ENCODE data around the gene KCNJ1.

Gene KCNJ1

DNA sequence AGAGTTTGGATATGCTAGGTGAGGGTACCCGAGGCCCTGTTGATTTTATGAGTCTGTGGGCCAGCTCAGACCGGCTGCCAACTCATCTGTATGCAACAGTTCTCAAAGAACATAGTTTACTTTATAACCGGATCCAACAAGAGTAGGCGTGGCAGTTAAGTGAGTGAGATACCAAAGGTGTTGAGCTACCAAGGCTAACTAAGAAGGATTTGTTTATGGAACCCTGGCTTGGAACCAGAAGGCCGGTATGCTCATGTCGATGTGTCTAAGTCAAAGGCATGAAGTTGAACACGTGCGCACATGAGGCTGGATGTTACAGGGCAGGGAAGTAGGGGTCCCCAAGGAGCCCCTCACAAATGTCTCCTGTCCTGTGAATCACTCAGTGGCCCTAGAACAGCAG lies at the start of gene KCNJ1:
Gene KCNJ1 (minus strand): TSS at position 20 of the 400 bp plus-strand sequence. CDS start 27,053 bp downstream, outside the sequence.
- DNase-seq = no peak

DNA sequence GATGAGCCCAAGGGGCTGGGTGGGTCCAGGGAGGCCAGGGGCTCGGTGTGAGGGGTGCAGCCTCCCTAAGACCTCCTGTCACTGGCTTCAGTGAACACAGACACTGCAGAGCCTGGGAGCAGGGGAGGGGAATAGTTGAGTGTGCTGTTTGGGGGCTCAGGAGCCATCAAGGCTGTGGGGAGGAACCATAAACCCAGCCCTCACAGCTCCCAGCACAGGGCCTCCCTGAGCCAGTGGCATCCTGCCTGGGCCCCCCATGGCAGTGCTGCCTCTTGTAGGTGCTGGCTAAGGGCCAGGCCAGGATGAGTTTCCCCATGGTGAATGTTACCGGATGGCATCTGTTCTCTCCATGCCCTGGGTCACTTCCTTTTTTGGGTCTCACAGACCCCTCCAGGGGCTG lies 49.6 kb upstream of the KCNJ1 start:
- DNase-seq = no peak

DNA sequence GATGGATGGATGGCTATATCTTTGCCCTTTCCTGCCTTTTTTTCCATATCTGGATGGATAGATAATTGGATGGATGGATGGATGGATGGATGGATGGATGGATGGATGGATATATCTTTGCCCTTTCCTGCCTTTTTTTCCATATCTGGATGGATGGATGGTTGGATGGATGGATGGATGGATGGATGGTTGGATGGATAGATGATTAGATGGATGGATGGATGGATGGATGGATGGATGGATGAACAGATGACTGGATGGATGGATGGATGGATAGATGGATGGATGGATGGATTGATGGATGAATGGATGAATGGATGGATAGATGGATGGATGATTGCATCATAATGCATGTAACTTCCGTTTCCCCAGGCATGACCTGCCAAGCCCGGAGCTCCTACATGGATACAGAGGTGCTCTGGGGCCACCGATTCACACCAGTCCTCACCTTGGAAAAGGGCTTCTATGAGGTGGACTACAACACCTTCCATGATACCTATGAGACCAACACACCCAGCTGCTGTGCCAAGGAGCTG lies 49.0 kb upstream of the KCNJ1 start:
- no peak for DNase-seq

DNA sequence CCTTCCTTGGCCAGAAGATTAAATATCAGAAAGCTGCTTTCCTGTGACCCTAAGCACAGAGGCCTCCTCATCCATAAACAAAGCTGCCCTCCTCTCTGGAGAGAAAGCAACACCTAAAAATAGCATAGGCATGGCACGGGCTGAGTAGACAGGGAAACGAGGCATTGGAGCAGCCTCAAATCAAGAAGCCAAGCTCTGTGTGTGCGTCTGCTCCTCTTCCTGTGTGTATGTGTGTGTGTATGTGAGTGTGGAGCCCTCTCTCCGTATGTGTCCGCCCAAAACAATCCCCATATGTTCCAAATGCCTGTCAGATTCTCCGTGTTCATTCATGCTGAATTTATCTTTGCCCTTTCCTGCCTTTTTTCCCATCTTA lies 48.0 kb upstream of the KCNJ1 start:
- DNase-seq = no peak

DNA sequence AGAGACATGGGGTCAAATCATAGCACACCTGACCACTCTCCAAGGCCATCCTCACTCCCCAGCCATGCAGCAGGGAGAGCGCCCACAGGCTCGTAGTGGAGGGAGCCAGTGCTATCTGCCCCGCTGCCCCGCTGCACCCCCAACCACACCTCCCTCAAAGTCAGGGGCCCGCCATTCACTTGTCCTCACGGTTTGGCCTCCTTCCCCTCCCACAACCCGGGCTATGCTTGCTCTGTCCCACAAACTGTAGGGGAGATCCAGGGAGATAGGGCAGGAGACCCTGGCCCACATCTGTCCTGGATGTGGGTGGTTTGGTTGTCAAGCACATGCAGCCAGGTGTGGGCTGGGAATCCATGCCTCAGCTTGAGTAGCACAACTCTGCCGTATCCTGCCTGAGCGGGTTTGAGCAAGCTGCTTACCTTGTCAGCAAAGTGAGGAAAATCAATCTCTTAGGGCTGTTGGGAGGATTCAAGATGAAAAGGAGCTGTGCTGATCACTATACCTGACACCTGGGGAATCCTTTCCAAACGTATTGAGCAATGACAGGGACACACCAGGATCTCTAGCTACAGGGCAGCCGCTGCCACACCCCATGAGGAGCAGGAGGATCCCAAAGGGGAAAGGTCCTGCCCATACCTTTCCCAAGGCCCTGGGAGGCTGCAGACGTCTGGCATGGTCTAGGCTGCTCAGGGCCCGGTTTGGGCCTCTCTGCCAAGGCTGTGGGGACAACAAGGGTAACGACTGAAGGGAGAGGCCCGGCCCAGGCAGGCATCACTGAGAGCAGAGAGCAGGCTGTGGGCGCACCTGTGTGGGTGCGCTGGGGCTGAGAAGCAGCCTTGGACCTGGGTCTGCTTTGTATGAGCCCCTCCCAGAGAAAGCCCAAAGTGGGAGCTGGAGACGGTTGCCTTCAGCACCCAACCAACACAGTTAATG lies 47.4 kb upstream of the KCNJ1 start:
- DNase-seq = no peak

DNA sequence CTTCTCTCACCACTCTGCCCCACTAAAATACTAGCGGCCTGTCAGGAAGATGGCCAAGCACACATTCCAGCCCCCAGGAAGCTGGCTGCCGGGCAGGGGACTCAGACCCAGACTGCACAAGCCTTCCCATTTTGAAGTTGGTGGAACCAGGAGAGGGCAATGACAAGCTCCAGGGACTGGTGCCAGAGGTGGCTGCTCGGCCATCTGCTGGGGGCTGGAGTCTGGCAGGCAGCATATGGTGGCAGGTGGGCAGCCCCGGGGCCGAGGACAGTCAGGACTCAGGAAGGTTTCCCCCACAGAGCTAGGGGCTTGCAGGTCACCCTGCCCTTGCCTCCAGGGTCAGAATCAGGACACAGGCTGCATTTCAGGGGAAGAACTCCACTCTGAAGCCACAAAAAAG lies 46.7 kb upstream of the KCNJ1 start:
- DNase-seq = no peak

DNA sequence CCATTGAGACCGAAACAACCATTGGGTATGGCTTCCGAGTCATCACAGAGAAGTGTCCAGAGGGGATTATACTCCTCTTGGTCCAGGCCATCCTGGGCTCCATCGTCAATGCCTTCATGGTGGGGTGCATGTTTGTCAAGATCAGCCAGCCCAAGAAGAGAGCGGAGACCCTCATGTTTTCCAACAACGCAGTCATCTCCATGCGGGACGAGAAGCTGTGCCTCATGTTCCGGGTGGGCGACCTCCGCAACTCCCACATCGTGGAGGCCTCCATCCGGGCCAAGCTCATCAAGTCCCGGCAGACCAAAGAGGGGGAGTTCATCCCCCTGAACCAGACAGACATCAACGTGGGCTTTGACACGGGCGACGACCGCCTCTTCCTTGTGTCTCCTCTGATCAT lies 44.6 kb upstream of the KCNJ1 start:
- DNase-seq = no peak

DNA sequence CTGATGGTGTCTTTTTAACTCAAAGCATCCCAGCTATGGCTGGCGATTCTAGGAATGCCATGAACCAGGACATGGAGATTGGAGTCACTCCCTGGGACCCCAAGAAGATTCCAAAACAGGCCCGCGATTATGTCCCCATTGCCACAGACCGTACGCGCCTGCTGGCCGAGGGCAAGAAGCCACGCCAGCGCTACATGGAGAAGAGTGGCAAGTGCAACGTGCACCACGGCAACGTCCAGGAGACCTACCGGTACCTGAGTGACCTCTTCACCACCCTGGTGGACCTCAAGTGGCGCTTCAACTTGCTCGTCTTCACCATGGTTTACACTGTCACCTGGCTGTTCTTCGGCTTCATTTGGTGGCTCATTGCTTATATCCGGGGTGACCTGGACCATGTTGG lies 44.1 kb upstream of the KCNJ1 start:
- DNase-seq = no peak

DNA sequence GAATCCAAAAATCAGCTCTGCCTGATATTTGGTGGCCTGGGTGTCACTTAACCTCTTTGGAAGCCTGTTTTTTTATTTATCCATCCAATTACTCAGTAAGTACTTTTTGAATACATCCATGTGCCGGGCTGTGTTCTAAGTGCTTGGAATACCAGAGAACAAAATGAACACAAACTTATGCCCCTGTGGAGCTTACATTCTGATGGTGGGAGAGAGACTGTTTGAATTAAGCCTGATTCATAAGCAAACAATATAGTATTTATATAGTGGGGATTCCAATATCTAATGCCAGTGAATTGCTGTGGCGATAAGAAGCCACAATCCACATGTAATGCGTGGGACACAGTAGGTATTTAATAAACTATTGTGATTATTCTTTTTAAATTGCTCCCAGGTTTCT lies 43.5 kb upstream of the KCNJ1 start:
- no peak for DNase-seq

DNA sequence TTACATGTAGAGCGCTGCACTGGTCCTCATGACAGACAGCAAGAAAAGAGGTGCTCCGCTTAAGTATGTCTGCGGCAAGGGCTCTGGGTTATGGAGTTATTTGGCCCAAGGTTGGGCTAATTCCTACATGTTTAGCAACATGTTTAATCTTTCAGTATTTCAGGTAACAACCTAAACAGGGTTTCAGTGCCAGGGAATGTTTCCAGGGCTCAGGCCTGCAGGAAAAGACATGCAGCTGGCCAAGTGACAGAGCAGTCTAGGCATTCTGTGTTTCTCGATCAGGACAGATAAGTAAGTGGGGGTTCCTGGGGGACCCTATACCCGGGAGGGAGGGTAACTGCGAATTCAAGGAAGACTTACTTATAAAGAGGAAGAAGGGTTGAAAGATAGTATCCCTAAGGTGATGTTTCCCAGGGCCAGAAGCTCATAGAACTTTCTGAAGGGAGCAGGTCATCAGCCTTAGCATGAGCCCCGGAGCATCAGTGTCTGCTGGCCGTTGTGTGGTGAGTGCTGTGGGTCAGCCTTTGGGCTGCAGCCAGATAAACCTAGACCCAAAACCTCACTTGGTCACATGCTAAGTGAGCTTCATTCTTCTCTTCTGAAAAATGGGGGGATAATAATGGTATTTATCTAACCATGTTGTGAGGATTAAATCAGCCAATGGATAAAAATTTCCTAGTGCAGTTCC lies 42.5 kb upstream of the KCNJ1 start:
- DNase-seq = no peak

DNA sequence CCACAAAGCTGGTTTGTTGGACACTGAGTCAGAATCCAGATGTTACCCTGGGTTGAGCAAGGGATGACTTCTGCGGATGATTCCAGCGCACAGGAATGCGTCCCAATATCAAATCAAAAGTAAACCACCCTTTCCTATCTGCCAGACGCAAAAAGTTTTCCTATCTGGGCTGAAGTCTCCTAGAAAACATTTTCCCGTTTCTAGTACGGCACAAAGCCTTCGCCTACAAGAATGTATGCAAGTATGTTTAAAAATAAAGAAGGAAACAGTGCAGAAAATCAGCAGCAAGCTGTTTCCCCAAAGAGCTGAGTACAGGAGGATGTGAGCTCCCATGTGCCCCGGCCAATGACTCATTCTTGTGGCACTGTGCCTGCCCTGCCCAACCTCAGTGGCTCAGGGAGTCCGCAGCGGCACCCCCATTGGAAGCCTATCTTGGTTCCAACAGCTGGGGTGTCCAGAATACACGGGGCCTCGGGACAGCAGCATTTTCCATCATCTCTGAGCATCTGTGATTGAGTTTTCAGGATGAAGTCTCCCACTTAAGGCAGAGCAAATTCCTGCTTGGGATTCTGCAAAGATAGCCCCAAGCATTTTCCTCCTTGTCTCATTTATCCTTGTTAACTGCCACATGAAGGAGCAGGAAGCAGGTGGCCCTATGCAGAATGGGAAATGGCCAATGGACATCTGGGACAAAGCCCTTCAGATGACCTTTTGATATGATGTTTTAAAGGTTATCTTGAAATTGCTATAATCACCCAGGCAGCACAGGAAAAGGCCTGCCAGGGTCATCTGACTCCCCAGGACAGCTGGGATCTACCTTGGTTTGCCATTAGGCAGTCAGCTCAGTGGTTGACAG lies 41.5 kb upstream of the KCNJ1 start:
- DNase-seq = no peak

DNA sequence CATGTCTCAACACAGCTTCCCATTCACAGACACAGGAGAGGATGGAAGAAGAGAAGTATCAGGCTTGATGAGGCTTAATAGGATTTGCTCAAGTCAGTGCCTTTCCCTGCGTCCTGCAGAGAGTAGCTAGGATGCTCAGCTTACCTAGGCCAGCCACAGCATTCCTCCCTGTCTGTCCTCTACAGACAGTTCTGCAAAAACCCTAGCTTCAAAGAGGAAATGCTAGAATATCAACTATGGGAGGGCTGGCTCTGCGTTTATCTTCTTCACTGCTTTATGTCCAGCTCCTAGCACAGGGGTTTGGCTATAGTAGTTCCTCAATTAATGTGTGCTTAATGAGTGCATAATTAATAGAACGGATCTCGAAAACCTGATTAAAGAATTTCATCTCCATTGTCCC lies 40.5 kb upstream of the KCNJ1 start:
- no peak for DNase-seq

DNA sequence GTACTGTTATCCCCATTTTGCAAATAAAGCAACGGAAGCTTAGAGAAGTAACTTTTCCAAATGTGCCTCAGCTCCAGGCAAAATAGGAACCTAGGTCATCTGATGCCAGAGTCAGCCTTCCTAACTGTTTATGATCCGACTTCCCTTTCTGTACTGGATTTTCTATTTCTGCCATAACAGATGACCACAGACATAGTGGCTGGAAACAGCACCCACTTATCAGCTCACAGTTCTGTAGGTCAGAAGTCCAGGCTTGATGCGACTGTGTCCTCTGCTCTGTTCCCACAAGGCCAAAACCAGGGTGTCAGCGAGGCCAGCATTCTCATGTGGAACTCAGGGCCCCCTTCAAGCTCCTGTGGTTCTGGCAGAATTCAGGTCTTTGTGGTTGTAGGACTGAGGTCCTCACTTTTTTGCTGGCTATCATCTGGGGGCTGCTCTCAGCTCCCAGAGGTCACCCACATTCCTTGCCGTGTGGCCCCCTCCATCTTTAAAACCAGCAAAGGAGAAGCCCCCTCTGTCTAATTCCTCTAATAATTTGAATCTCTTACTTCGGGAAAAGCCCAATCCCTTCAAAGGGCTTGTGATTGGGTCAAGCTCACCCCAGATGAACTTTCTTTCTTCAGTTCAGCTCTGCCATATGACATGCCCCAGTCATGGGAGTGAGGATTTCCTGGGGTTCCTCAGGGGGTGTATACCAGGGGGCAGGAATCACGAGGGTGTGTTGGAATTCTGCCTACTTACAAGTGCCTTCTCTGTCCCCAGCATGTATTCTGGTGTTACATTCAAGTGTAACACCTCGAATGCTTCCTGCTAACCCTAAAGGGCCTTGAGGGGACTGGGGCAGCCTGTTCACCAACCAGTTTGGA lies 39.3 kb upstream of the KCNJ1 start:
- DNase-seq = no peak

DNA sequence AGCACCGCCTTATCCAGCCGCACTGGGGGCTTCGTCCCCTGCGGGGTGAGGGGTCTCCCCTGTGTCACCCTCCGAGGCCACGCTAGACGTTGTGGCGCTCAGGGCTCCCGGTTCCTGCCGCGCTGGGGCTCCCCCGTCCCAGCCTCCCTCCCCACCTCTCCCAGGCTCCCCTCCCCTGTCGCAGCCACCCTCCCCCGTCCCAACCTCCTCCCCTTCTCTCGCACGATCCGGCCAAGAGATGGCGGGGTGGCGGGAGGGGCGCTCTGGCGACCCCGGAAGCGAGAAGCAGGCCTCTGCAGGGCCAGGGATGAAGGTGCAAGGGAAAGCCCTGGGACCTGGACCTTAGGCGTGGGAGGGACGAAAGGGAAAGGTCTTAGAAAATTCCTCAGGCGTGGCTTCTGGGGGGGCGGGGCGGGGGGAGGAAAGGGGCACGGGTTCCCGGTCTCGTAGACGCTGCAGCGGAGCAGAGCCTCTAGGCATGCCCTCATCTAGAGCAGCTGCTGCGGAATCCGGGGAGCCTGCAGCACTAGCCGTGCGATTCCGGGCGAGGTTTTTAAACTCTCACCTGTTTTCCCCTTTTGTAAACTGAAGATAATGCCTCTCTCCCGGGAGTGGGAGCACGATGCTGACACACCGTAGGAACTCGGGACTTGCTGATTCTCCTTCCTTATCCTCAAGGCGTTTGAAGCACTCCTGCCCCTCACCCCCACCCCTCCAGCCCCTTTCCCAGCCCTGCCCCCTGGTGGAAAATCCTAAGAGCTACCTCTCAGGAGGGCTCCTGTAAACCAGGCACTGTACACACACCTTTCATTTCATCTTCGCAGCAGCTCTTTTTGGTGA lies 38.5 kb upstream of the KCNJ1 start:
- DNase-seq = peak; percentile 98

DNA sequence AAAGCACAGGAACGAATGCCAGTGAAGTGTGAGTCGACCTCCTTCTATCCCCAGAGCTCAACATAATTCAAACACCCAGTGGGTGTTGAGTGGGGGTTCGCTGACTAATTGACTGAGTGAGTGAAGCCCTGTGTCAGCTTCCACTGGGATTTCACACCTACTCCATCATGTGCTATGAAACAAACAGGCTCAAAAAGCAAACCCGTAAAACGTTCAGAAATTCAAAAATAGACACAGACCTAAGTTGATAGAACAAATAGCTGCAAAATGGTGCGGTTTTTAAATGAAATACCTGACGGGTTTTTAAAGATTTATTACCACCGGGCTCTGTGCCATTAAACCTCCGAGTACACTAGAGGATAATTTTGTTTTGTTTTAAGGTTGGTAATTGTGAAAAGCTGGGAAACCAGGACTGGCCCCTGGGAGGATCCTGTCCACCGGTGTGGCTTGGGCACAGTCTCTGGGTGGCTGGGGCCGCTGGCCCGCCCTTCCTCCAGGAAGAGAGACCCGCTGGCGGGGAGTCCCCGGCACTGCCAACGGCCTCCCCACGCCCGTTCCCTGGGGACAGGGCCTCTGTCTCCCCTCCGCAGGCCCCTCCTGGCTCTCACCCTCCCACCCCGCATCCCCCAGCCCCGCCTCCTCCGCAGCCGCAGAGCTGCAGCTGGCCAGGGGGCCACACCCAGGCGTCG lies 37.7 kb upstream of the KCNJ1 start:
- peak; percentile 95 for DNase-seq

DNA sequence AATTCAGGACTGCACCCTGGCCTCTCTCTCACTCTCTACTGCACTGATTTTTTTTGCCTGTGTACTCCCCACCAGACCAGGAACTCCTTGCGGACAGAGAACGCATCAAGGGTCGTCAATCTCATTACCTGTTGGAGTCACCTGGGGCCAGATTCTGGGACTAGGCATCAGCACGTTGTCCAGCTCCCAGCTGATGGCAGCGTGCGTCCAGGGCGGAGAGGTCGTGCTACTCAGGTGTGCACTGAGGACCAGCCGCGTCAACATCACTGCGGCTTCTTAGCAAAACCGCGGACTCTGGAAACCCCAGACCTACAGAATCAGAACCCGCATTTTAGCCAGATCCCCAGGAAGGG lies 37.2 kb upstream of the KCNJ1 start:
- no peak for DNase-seq

DNA sequence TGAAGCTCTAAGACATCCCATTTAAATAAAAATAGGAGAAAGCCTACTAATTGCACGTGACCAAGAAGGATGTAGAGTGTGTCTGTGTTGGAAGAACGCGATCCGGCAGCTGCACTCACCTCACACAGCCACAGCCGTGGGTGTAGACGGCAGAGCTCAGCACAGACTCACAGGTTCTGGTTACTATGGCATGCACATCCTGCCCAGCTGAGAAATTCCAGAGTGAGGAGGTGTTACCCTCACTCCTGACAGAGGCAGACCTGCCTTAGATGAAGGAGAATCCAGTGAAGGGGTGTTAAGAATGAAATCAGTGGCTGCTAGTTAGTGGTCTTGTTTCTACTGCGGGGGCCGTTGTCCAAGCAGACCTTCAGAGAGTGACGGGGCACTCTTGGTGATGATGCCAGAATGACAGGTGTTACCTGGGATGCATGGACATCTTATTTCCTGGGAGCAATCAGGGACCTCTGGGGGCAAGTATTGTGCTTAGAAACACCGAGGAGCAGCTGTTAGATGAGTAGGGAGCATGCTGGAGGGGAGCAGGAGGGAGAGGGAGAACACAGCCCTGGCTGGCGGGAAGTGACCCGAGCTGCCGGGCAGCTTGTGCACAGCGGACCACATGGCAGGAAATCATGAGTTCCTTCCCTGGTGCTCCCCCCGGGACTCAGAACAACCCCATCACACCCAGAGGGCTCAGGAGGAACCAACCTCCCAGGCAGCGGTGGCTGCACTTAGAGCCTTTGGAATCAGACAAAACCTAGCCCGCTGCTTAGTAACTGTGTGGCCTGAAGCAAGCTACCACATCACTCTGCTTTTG lies 36.4 kb upstream of the KCNJ1 start:
- DNase-seq = no peak

DNA sequence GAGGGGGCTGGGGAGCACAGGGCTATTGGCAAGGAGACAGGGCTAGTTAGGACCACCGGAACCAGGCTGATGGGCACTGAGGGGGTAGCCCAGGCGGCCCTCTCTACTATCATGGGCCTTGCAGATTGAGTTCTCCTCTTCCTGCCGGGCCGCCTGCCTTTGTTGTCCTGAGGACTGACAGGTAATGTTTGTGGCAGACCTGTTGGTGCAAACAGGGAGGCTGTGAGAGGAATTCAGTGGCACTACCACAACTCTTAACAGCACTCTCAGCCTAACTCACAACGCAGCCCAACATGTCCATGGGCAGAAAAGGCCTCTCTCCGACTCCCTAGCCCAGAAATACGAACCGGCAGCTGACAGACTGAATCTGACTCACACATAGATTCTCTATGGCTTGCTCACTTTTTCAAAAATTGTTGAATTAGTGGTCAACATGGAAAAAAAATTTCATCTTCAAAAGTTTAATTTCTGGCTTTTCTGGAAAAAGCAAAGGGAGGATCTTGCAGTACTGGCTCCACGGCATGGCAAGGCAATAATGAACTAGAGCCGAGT lies 35.5 kb upstream of the KCNJ1 start:
- no peak for DNase-seq

Data from NCI-H526 treated with DMSO at 0.1 percent for 48 hours (cell line).